ENCODE data around the gene PCSK4.
"Not testable (repeated sequence)": the region's sequence is repeated elsewhere in the genome, so short reads cannot be mapped to it uniquely, and the experiment has no call there.

PCSK4 gene

GRCh38 chr19:1521636-1522035 is 31.5 kb upstream of the PCSK4 start:
- no peak for DNase-seq

GRCh38 chr19:1520203-1520780 is 30.1 kb upstream of the PCSK4 start:
- DNase-seq: no peak

GRCh38 chr19:1519802-1520201 is 29.7 kb upstream of the PCSK4 start:
- not testable (repeated sequence) for DNase-seq

GRCh38 chr19:1518471-1518870 is 28.3 kb upstream of the PCSK4 start:
- no peak for DNase-seq

GRCh38 chr19:1516395-1516753 is 26.2 kb upstream of the PCSK4 start:
- DNase-seq: no peak

- DNase-seq: no peak
These were observed 25.0 kb upstream of the PCSK4 start for GRCh38 chr19:1514986-1515721.

- no peak for DNase-seq
These were observed 24.1 kb upstream of the PCSK4 start for GRCh38 chr19:1514295-1514661.

GRCh38 chr19:1513499-1514294 is 23.5 kb upstream of the PCSK4 start:
- DNase-seq: peak; percentile 65 to 68

GRCh38 chr19:1512671-1513498 is 22.7 kb upstream of the PCSK4 start, which contains the start of gene ADAMTSL5:
Gene ADAMTSL5 (minus strand): TSS chr19:1513019. CDS start chr19:1510943, 2,076 bp downstream.
- DNase-seq: peak; percentile 62 to 71

- DNase-seq: no peak
These were observed 21.5 kb upstream of the PCSK4 start for GRCh38 chr19:1511318-1512317.

- no peak for DNase-seq
These were observed 20.7 kb upstream of the PCSK4 start for GRCh38 chr19:1510807-1511206.

- no peak for DNase-seq
These were observed 20.3 kb upstream of the PCSK4 start for GRCh38 chr19:1510442-1510806.

- no peak for DNase-seq
These were observed 19.7 kb upstream of the PCSK4 start for GRCh38 chr19:1509602-1510441.

- DNase-seq: no peak
These were observed 18.3 kb upstream of the PCSK4 start for GRCh38 chr19:1508507-1508856.

GRCh38 chr19:1507763-1508506 is 17.8 kb upstream of the PCSK4 start:
- DNase-seq: peak; percentile 92 to 95

- DNase-seq: no peak
These were observed 17.1 kb upstream of the PCSK4 start for GRCh38 chr19:1507192-1507660.

- DNase-seq: no peak
These were observed 16.1 kb upstream of the PCSK4 start for GRCh38 chr19:1505991-1506881.

- DNase-seq: no peak
These were observed 14.9 kb upstream of the PCSK4 start for GRCh38 chr19:1505012-1505411.

Data from CD4-positive, alpha-beta T cell treated with Interleukin-1 beta for 1 hour (primary cell).